ENCODE data around the gene RMC1.

The RMC1 gene

GRCh38 chr18:23494992-23495391 is 8.3 kb upstream of the RMC1 start:
- Histone ChIP-seq H3K36me3 (replicated peaks) (no peaks in the 10 kb centered on the region), H3K27ac (no peak overlapping the region)
- in situ Hi-C loops (cut with HindIII; ENCODE audit: low pct_ligation_motif_present, low sequenced_read_pairs) = no loop called here

GRCh38 chr18:23495723-23496440 is 7.4 kb upstream of the RMC1 start:
- in situ Hi-C loops (cut with HindIII; ENCODE audit: low pct_ligation_motif_present, low sequenced_read_pairs) = no loop called here
- no peak overlapping the region for H3K27ac ChIP-seq
- no peaks in the 10 kb centered on the region for H3K27me3 ChIP-seq (replicated peaks)
- no peak overlapping the region for H3K4me3 ChIP-seq (ENCODE audit: low read depth, low read length)
- no peak for DNase-seq
- no peaks in the 10 kb centered on the region for H3K36me3 ChIP-seq (replicated peaks)
- TF ChIP-seq CTCF (IDR thresholded peaks at IDR 0.05; ENCODE audit: low read depth, low read length, missing control alignments) = no peak

More at GRCh38 chr18:23494992-23495391, 8.3 kb upstream of the RMC1 start:
- no peak for DNase-seq
- H3K27me3 ChIP-seq (replicated peaks) = no peaks in the 10 kb centered on the region
- no peak for TF ChIP-seq CTCF (IDR thresholded peaks at IDR 0.05; ENCODE audit: low read depth, low read length, missing control alignments)
- no peak overlapping the region for H3K4me3 ChIP-seq (ENCODE audit: low read depth, low read length)

GRCh38 chr18:23498117-23498516 is 5.2 kb upstream of the RMC1 start:
- Histone ChIP-seq H3K27ac (no peak overlapping the region), H3K4me3 (ENCODE audit: low read depth, low read length) (no peak overlapping the region), H3K36me3 (replicated peaks) (no peaks in the 10 kb centered on the region), H3K27me3 (replicated peaks) (no peaks in the 10 kb centered on the region)
- no peak for TF ChIP-seq CTCF (IDR thresholded peaks at IDR 0.05; ENCODE audit: low read depth, low read length, missing control alignments)
- in situ Hi-C loops (cut with HindIII; ENCODE audit: low pct_ligation_motif_present, low sequenced_read_pairs) = no loop called here
- DNase-seq = no peak

- in situ Hi-C loops (cut with HindIII; ENCODE audit: low pct_ligation_motif_present, low sequenced_read_pairs) = no loop called here
Observed at GRCh38 chr18:23498877-23499276, 4.4 kb upstream of the RMC1 start.

GRCh38 chr18:23499291-23499781 is 4.0 kb upstream of the RMC1 start:
- H3K27ac ChIP-seq = no peak overlapping the region
- H3K4me3 ChIP-seq (ENCODE audit: low read depth, low read length) = no peak overlapping the region
- no peaks in the 10 kb centered on the region for H3K36me3 ChIP-seq (replicated peaks)
- no peak for DNase-seq
- no peak for TF ChIP-seq CTCF (IDR thresholded peaks at IDR 0.05; ENCODE audit: low read depth, low read length, missing control alignments)
- in situ Hi-C loops (cut with HindIII; ENCODE audit: low pct_ligation_motif_present, low sequenced_read_pairs) = no loop called here
- H3K27me3 ChIP-seq (replicated peaks) = no peaks in the 10 kb centered on the region

More at GRCh38 chr18:23498877-23499276, 4.4 kb upstream of the RMC1 start:
- Histone ChIP-seq H3K27me3 (replicated peaks) (no peaks in the 10 kb centered on the region), H3K36me3 (replicated peaks) (no peaks in the 10 kb centered on the region), H3K27ac (no peak overlapping the region), H3K4me3 (ENCODE audit: low read depth, low read length) (no peak overlapping the region)
- peak; percentile 75 for DNase-seq
- TF ChIP-seq CTCF (IDR thresholded peaks at IDR 0.05; ENCODE audit: low read depth, low read length, missing control alignments) = peak; percentile 98

GRCh38 chr18:23501626-23502025 is 1.7 kb upstream of the RMC1 start:
- H3K36me3 ChIP-seq (replicated peaks) = no peaks in the 10 kb centered on the region
- in situ Hi-C loops (cut with HindIII; ENCODE audit: low pct_ligation_motif_present, low sequenced_read_pairs) = no loop called here
- no peak for DNase-seq
- no peak for TF ChIP-seq CTCF (IDR thresholded peaks at IDR 0.05; ENCODE audit: low read depth, low read length, missing control alignments)
- H3K27ac ChIP-seq = no peak overlapping the region
- no peaks in the 10 kb centered on the region for H3K27me3 ChIP-seq (replicated peaks)
- H3K4me3 ChIP-seq (ENCODE audit: low read depth, low read length) = no peak overlapping the region
